ENCODE results near the gene MS4A18. TPM values are rescaled to one million over a fixed set of nuclear protein-coding genes. Genes with fewer than 3 reads are reported as not detected.

Gene MS4A18
- total and polyA plus RNA-seq, 9 donors: not detected

DNA sequence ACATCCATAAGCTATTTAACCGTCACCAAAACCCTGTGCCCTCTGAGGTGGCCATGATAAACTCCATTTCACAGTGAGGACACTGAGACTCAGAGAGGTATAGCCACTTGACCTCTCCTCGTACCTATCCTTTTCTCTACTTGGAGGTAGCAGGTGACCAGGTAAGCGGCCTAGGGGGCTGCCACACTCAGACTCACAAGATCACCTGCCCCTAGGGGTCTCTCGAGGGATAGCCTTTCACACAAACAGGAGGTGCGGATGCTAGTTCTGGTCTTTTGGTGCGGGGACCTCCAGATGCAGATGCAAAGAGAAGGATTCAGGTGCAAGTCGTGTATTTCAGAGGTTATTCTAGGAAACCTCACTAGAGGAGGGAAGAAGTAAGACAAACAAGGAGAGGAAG is 14.6 kb downstream of the MS4A18 start:
- DNase-seq: no peak
- intact Hi-C loops (cut with DNase I): no loop called here
- H3K4me3 ChIP-seq: no peak overlapping the region
- no peak for TF ChIP-seq EP300 (IDR thresholded peaks at IDR 0.05)
- no peak for TF ChIP-seq POLR2A (IDR thresholded peaks at IDR 0.05)
- no peaks in the 10 kb centered on the region for H3K27me3 ChIP-seq
- no peaks in the 10 kb centered on the region for H3K9me3 ChIP-seq
- H3K4me1 ChIP-seq (ENCODE audit: insufficient read depth): no peaks in the 10 kb centered on the region
- H3K27ac ChIP-seq: no peak overlapping the region
- H3K36me3 ChIP-seq: no peaks in the 10 kb centered on the region
- 67 to 83% (median 78%) methylated on average over 7 of the region's 7 CpGs for WGBS, 3 donors

DNA sequence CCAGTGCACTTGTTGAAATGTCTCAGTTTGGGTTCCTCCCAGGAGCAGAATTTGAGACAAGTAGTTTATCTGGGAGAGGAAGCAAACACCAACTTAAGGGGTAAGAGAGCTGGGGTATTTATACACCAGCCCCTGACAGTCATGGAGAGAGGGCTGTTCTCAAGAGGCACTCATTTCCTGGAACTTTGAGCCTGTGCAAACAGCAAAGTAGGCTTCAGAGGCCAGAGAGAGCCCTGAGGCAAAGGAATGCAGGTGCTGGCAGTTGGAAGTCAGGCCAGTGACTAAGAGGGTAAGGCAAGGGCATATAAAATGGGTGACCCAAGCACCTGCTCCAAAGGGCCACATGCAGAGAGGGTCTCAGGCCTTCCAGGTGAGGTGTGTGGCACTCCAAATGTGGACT is 16.1 kb downstream of the MS4A18 start:
- no peaks in the 10 kb centered on the region for H3K9me3 ChIP-seq
- no peaks in the 10 kb centered on the region for H3K36me3 ChIP-seq
- H3K27me3 ChIP-seq: no peaks in the 10 kb centered on the region
- no peaks in the 10 kb centered on the region for H3K4me1 ChIP-seq (ENCODE audit: insufficient read depth)
- TF ChIP-seq, protein P1, sequence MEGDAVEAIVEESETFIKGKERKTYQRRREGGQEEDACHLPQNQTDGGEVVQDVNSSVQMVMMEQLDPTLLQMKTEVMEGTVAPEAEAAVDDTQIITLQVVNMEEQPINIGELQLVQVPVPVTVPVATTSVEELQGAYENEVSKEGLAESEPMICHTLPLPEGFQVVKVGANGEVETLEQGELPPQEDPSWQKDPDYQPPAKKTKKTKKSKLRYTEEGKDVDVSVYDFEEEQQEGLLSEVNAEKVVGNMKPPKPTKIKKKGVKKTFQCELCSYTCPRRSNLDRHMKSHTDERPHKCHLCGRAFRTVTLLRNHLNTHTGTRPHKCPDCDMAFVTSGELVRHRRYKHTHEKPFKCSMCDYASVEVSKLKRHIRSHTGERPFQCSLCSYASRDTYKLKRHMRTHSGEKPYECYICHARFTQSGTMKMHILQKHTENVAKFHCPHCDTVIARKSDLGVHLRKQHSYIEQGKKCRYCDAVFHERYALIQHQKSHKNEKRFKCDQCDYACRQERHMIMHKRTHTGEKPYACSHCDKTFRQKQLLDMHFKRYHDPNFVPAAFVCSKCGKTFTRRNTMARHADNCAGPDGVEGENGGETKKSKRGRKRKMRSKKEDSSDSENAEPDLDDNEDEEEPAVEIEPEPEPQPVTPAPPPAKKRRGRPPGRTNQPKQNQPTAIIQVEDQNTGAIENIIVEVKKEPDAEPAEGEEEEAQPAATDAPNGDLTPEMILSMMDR (IDR thresholded peaks at IDR 0.05): no peak
- TF ChIP-seq POLR2A (IDR thresholded peaks at IDR 0.05) (no peak), EP300 (IDR thresholded peaks at IDR 0.05) (no peak)
- no peak for DNase-seq
- intact Hi-C loops (cut with DNase I): no loop called here
- H3K27ac ChIP-seq: no peak overlapping the region
- no peak overlapping the region for H3K4me3 ChIP-seq

DNA sequence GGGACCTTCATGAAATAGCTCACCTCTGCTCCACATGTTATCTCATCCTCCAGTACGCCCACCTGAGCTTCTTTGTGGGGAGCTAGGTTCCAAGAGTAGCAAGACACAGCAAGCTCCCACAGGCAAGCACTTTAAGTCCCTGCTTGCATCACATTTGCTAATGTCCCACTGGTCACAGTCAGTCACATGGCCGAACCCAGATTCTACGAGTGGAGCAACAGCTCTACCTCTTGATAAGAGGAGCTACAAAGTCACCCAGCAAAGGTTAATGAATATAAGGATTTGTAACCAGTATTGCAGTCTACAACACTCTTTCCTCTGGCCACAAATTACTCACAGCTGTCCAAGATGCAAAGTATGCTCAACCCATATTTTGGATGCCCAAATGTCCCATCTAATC is 16.9 kb downstream of the MS4A18 start:
- no peak overlapping the region for H3K4me3 ChIP-seq
- DNase-seq: no peak
- H3K27me3 ChIP-seq: no peaks in the 10 kb centered on the region
- no peak overlapping the region for H3K27ac ChIP-seq
- TF ChIP-seq, protein P1 (IDR thresholded peaks at IDR 0.05): no peak
- no peak for TF ChIP-seq POLR2A (IDR thresholded peaks at IDR 0.05)
- TF ChIP-seq EP300 (IDR thresholded peaks at IDR 0.05): no peak
- intact Hi-C loops (cut with DNase I): no loop called here
- no peaks in the 10 kb centered on the region for H3K9me3 ChIP-seq
- no peaks in the 10 kb centered on the region for H3K4me1 ChIP-seq (ENCODE audit: insufficient read depth)
- WGBS, 3 donors: 78 to 87% (median 86%) methylated on average over 3 of the region's 3 CpGs
- no peaks in the 10 kb centered on the region for H3K36me3 ChIP-seq

DNA sequence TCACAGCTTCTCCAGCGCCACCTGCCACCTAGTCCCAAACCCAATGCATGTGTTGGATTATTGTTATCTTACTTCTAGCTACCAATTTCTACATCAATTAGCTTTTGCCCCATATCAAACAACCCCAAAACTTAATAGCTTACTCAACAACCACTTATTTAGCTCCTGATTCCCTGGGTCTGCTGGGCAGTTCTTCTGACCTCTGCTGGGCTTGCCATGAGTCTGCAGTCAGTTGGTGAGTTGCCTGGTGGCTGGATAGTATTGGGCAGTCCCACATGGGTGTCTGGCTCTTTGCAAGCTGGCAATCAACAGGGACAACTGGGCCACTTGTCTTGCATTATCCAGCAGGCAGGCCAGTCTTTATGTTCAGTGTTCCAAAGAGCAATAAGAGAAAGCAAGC is 18.5 kb downstream of the MS4A18 start:
- Histone ChIP-seq H3K27ac (no peak overlapping the region), H3K36me3 (no peaks in the 10 kb centered on the region), H3K4me3 (no peak overlapping the region), H3K4me1 (ENCODE audit: insufficient read depth) (no peaks in the 10 kb centered on the region), H3K9me3 (no peaks in the 10 kb centered on the region), H3K27me3 (no peaks in the 10 kb centered on the region)
- no peak for TF ChIP-seq EP300 (IDR thresholded peaks at IDR 0.05)
- TF ChIP-seq, protein P1 (IDR thresholded peaks at IDR 0.05): no peak
- no peak for DNase-seq
- intact Hi-C loops (cut with DNase I): no loop called here
- 91 to 94% (median 92%) methylated on average over 1 of the region's 1 CpG for WGBS, 3 donors

DNA sequence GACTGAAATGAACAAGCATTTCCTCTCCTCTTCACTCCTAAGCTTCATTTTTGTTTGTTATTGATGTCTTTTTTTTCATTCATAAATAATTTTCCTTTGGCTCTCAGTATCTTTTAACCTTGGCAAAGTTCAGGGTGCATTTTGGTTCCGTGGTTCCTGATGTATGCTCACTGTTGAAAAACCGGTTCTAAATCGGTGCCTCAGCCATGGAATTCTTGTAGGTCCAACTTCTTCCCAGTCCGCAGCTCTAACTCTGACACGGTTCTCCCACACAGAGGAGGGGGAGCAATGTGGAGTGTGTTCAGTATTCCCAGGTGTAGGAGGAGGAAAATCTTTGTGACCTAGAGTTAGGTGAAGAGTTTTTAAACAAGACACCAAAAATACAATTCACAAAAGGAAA is 19.6 kb downstream of the MS4A18 start:
- intact Hi-C loops (cut with DNase I): no loop called here
- H3K4me3 ChIP-seq: no peak overlapping the region
- TF ChIP-seq EP300 (IDR thresholded peaks at IDR 0.05) (no peak), POLR2A (IDR thresholded peaks at IDR 0.05) (no peak)
- TF ChIP-seq, protein P1 (IDR thresholded peaks at IDR 0.05): no peak
- WGBS, 3 donors: 54 to 76% (median 62%) methylated on average over 5 of the region's 5 CpGs
- H3K9me3 ChIP-seq: no peaks in the 10 kb centered on the region
- H3K4me1 ChIP-seq (ENCODE audit: insufficient read depth): no peaks in the 10 kb centered on the region
- no peak for DNase-seq
- no peaks in the 10 kb centered on the region for H3K36me3 ChIP-seq
- no peaks in the 10 kb centered on the region for H3K27me3 ChIP-seq
- no peak overlapping the region for H3K27ac ChIP-seq

All from ovary (tissue), 9 donors.